Measurements from ENCODE around the gene CUBN.

The CUBN gene

DNA sequence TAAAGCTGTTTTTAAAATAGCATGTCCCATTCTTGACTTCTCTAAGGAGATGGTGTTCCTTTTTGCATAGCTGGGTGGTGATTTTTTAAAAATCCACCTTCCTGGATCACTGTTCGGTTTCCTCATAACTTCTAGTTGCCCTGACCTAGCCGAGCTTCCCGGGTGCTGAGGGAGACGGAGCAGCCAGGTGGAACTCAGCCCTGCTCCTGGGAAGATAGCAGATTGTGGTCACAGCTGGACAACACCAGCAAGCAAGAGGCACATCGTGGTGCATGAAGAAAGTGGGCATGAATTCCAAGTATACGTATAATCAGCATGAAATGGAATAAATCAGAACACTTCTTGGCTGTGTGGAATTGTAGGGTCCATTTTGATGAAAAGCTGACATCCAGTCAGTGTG lies 238.9 kb downstream of the CUBN start:
- no peak for DNase-seq (ENCODE audit: low read depth)
- TF ChIP-seq MYC (IDR thresholded peaks at IDR 0.05; ENCODE audit: low read depth, low read length) = no peak
- H3K4me3 ChIP-seq (ENCODE audit: low read depth, low read length) = no peak overlapping the region

DNA sequence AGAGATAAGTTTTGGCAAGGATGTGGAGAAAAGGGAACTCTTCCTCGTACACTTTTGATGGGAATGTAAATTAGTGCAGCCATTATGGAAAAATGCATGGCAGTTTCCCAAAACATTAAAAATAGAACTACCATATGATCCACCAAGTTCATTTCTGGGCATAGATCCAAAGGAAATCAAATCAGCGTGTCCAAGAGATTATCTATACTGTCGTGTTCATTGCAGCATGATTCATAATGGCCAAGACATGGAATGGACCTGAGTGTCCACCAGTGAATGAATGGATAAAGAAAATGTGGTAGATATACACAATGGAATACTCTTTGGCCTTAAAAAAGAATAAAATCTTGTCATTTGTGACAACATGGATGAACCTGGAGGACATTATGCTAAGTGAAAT lies 242.0 kb downstream of the CUBN start:
- TF ChIP-seq, protein P1, sequence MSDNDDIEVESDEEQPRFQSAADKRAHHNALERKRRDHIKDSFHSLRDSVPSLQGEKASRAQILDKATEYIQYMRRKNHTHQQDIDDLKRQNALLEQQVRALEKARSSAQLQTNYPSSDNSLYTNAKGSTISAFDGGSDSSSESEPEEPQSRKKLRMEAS (IDR thresholded peaks at IDR 0.05; ENCODE audit: low read depth, low read length) = no peak
- TF ChIP-seq, protein P2, sequence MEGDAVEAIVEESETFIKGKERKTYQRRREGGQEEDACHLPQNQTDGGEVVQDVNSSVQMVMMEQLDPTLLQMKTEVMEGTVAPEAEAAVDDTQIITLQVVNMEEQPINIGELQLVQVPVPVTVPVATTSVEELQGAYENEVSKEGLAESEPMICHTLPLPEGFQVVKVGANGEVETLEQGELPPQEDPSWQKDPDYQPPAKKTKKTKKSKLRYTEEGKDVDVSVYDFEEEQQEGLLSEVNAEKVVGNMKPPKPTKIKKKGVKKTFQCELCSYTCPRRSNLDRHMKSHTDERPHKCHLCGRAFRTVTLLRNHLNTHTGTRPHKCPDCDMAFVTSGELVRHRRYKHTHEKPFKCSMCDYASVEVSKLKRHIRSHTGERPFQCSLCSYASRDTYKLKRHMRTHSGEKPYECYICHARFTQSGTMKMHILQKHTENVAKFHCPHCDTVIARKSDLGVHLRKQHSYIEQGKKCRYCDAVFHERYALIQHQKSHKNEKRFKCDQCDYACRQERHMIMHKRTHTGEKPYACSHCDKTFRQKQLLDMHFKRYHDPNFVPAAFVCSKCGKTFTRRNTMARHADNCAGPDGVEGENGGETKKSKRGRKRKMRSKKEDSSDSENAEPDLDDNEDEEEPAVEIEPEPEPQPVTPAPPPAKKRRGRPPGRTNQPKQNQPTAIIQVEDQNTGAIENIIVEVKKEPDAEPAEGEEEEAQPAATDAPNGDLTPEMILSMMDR (IDR thresholded peaks at IDR 0.05; ENCODE audit: low read depth, low read length) = no peak
- no peak for TF ChIP-seq POLR2A (IDR thresholded peaks at IDR 0.05; ENCODE audit: extremely low read depth, insufficient read length)
- DNase-seq (ENCODE audit: low read depth) = no peak

DNA sequence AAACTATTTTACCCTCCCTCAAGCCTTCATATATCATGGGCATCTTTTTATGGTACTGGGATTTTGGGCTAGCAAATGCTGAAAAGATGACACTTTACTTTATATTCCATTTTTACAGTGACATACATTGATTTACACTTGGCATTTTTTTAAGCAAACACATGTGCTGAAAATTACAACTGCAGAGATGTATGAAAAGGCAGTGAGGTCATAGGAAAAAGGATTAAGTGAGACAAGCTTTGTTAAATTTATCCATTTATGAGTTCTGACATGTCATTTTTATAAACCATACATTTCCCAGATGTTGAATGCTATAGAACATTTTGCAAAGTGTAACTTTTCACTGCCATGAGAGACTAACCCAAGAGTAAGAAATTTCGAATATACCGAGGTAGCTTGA lies 243.6 kb downstream of the CUBN start:
- H3K4me3 ChIP-seq (ENCODE audit: low read depth, low read length) = no peak overlapping the region
- TF ChIP-seq, protein P1 (IDR thresholded peaks at IDR 0.05; ENCODE audit: low read depth, low read length) = no peak
- TF ChIP-seq POLR2A (IDR thresholded peaks at IDR 0.05; ENCODE audit: extremely low read depth, insufficient read length) = no peak
- TF ChIP-seq, protein P2 (IDR thresholded peaks at IDR 0.05; ENCODE audit: low read depth, low read length) = no peak
- no peak for TF ChIP-seq MYC (IDR thresholded peaks at IDR 0.05; ENCODE audit: low read depth, low read length)
- DNase-seq (ENCODE audit: low read depth) = no peak

More for the DNA sequence above, 242.0 kb downstream of the CUBN start:
- H3K4me3 ChIP-seq (ENCODE audit: low read depth, low read length) = no peak overlapping the region

DNA sequence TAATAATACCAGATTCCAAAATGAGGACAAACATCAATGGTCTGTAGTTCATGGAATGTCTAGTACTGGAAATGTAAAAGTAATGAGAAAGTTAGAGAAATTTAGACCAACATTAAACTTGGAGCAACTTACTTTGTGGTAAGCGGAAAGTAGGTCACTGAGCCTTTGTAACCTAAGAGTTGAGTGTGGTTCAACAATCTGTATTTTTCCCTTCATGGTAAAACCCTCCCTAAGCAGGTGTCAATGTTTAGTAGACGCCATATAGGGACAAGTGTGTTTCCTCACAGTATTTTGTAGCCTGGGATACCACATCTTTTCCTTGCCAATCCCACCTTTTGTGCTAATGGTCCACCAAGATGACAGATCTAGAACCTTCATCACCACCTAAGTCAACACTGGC lies 245.1 kb downstream of the CUBN start:
- no peak for DNase-seq (ENCODE audit: low read depth)
- TF ChIP-seq, protein P2 (IDR thresholded peaks at IDR 0.05; ENCODE audit: low read depth, low read length) = no peak
- TF ChIP-seq, protein P1 (IDR thresholded peaks at IDR 0.05; ENCODE audit: low read depth, low read length) = no peak
- no peak for TF ChIP-seq POLR2A (IDR thresholded peaks at IDR 0.05; ENCODE audit: extremely low read depth, insufficient read length)
- no peak overlapping the region for H3K4me3 ChIP-seq (ENCODE audit: low read depth, low read length)

DNA sequence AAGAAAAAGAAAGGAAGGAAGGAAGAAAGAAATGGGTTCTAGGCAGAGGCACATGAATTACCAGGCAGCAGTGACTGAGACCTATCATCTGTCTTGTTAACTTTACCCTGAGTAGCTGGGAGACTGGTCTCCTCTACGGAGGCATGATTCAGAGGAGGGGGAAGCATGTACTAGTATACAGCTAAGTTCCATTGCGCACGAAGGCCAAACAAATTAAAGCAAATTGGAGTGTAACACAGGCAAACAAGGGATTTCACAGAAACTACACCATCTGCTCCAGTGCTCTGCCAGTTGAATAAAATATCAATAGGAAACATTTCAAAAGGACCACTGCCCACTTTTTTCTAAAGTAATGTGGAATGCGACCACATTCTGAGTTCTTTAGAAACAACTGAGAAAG lies 246.5 kb downstream of the CUBN start:
- DNase-seq (ENCODE audit: low read depth) = no peak
- H3K4me3 ChIP-seq (ENCODE audit: low read depth, low read length) = no peak overlapping the region
- TF ChIP-seq MYC (IDR thresholded peaks at IDR 0.05; ENCODE audit: low read depth, low read length) (no peak), POLR2A (IDR thresholded peaks at IDR 0.05; ENCODE audit: extremely low read depth, insufficient read length) (no peak)
- TF ChIP-seq, protein P2 (IDR thresholded peaks at IDR 0.05; ENCODE audit: low read depth, low read length) = no peak
- TF ChIP-seq, protein P1 (IDR thresholded peaks at IDR 0.05; ENCODE audit: low read depth, low read length) = no peak

DNA sequence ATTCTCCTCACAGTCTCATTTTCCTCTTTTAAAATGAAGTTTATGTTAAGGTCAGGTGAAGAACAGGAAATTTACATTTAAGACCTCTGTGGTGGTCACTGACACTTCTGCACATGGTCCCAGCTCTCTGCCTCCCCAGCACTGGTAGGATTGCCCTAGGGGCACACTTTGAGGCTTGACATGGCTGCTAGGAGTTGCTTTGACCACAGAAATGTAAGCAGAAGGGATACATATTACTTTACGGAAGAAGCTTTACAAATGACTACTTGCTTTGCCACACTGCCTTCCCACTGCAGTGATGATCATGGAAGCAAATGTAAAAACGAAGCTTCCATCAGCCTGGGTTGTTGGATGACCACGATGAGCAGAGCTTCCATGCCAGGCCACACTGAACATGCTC lies 259.3 kb downstream of the CUBN start:
- TF ChIP-seq, protein P2 (IDR thresholded peaks at IDR 0.05; ENCODE audit: low read depth, low read length) = no peak
- TF ChIP-seq MYC (IDR thresholded peaks at IDR 0.05; ENCODE audit: low read depth, low read length) (no peak), POLR2A (IDR thresholded peaks at IDR 0.05; ENCODE audit: extremely low read depth, insufficient read length) (no peak)
- TF ChIP-seq, protein P1 (IDR thresholded peaks at IDR 0.05; ENCODE audit: low read depth, low read length) = no peak
- no peak for DNase-seq (ENCODE audit: low read depth)
- H3K4me3 ChIP-seq (ENCODE audit: low read depth, low read length) = no peak overlapping the region
